Amniotic stem cell (primary cell): Measurements from ENCODE around the gene PPP2R2C.

Source experiments
- DNase-seq: peaks from one replicate; lab custom pipeline; 2025; lab: John Stamatoyannopoulos, UW

PPP2R2C gene

DNA sequence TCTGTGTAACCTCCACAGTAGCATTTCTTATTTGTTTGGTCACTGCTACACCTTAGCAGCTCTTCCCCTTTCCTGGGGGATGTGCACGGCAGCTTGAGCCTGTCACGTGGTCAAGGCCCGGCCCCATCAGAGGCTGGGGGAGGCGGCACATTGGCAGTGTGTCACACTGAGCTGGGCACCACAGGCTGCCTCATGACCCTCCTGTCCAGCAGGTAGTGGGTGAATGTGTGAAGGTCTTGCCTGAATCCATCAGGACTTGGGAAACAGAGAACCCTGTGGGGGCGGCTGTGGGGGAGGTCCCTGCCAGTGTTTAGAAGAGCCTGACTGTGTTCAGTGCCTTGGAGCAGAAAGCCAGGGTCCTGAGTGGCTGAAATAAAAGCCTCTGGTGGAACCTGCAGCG is 169.5 kb downstream of the PPP2R2C start:
- DNase-seq = no peak

DNA sequence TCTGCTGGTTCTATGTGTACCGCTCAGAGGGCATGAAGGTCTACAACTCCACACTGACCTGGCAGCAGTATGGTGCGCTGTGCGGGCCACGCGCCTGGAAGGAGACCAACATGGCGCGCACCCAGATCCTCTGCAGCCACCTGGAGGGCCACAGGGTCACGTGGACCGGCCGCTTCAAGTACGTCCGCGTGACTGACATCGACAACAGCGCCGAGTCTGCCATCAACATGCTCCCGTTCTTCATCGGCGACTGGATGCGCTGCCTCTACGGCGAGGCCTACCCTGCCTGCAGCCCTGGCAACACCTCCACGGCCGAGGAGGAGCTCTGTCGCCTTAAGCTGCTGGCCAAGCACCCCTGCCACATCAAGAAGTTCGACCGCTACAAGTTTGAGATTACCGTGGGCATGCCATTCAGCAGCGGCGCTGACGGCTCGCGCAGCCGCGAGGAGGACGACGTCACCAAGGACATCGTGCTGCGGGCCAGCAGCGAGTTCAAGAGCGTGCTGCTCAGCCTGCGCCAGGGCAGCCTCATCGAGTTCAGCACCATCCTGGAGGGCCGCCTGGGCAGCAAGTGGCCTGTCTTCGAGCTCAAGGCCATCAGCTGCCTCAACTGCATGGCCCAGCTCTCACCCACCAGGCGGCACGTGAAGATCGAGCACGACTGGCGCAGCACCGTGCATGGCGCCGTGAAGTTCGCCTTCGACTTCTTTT is 170.5 kb downstream of the PPP2R2C start:
- no peak for DNase-seq

DNA sequence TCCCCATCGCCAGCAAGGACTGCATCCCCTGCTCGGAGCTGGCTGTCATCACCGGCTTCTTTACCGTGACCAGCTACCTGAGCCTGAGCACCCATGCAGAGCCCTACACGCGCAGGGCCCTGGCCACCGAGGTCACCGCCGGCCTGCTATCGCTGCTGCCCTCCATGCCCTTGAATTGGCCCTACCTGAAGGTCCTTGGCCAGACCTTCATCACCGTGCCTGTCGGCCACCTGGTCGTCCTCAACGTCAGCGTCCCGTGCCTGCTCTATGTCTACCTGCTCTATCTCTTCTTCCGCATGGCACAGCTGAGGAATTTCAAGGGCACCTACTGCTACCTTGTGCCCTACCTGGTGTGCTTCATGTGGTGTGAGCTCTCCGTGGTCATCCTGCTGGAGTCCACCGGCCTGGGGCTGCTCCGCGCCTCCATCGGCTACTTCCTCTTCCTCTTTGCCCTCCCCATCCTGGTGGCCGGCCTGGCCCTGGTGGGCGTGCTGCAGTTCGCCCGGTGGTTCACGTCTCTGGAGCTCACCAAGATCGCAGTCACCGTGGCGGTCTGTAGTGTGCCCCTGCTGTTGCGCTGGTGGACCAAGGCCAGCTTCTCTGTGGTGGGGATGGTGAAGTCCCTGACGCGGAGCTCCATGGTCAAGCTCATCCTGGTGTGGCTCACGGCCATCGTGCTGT is 171.2 kb downstream of the PPP2R2C start:
- no peak for DNase-seq

DNA sequence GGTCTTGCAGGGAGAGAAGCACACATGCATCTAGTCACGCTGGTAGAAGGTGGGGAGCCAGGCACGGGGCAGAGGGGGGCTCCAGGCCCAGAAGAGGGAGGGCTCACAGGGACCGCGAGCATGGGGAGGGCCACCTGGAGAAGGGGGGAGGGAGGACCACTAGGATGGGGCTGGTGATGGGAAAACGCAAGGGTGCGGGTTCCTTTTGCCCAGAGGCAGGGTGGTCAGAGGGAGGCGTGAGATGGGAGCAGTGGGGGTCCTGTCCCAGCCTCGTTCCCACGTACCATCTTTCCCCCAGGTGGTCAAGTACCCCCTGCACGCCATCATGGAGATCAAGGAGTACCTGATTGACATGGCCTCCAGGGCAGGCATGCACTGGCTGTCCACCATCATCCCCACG is 172.1 kb downstream of the PPP2R2C start:
- no peak for DNase-seq

DNA sequence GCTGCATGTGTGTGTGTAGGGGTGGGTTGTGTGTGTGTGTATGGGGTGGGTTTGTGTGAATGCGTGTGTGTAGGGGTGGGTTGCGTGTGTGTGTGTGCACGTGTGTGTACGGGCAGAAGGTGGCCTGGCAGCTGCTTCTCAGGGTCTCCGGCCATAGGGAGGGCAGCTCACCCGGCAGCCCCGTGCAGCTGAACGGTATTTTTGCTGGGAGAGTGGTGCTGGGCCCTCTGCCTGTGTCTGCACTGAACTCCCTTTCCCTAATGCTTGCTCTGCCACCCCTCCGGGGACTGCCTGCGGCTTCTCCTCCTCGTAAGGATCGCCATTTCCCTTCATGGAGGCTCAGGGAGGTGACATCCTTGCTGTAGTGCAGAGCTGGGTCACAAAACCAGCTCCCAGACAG is 172.5 kb downstream of the PPP2R2C start:
- no peak for DNase-seq

DNA sequence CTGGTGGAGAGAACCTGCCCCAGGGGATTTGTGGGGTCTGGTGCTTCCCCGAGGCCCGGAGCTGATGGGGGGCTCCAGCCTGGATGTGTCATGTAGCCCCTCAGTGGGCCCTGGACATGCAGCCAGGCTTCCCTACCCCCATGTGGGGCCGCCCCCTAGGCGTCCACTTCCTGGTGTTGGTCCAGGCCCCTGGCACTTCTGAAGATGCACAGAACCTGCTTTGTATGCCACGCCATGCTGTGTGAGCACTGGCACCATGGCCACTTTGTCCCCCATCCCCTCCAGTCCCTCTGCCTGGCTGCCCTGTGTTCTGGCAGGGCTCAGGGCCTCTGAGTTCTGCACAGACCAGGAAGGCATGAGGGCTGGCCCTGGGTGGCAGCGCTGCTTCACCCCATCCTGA is 173.6 kb downstream of the PPP2R2C start:
- DNase-seq = no peak

DNA sequence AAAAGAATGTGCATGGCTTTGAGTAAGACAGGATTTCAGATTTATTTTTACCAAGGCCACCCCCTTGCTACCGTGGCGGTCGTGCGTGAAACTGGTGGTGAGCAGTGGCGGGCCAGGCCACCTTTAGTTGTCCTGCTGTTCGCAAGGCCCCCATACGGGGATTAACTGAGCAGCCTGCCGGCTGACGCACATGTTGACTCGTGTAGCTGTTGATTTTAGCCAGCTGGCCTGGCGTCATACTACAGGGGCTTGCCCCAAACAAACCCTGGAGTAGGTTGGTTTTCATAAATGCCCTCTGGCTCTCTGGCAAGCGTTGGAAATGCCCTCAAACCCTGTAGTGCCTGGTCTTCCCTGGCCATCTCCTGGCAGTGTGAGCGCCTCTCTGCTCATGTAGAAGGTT is 174.4 kb downstream of the PPP2R2C start:
- DNase-seq = no peak

DNA sequence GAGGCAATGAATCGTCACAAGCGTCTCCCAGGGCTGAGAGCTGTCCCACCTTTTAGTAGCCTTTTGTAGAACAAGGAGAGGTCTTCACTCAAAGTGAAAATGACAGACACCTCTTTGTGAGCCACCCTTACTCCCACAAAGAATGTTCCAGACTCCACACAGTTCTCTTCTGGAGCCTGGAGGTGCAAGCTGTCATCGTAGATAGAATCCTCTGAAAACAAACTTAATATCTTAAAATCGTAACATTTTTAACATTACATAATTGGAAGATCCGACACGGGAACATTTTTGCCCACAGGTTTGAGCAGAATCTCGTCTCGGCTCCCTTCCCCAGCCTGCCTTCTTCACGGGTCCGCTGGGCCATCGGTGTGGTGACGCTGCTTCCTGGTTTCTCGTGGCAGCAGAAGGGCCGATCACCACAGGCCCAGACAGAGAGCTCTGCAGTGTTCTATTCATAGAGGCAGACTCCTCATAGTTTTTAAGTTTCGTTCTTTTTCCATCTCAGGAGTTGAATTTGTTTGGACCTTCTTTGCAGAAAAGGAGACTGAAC is 175.1 kb downstream of the PPP2R2C start:
- no peak for DNase-seq

DNA sequence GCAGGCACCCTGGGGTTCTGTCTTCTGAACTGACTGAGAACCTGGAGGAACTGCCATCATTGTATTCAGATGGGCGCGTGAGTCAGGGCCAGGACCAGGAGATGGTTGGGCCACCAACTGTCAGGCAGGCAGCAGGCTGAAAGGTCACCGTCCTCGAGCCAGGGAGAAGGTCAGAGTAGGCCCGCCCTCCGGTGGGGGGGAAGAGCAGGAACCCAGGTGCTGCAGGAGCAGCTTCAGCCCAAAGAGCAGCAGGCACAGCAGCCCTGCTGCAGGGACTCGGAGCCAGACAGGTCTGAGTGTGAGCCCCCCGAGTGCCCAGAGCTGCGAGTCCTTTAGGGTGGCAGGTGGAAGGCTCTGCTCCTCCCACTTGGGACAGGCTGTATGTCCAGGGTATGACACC is 176.4 kb downstream of the PPP2R2C start:
- DNase-seq = no peak

DNA sequence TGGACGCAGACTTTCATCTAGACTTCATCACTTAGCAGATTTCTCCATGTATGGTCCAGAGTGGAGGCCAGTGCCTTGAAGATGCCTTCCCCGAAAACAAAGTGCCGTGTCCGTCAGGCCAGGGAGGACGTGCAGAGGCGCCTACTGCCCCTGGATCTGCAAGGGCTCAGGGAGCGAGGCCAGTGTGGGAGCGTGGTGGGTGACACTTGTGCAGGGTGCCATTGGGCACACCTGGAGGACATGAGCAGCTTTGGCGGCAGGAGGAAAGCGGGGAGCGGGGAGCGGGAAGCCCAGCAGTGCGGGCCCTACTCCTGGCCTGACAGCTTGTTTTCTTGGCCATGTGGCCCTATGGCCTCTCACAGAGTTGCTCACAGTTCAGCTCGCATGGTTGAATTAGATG is 176.9 kb downstream of the PPP2R2C start:
- DNase-seq = no peak

DNA sequence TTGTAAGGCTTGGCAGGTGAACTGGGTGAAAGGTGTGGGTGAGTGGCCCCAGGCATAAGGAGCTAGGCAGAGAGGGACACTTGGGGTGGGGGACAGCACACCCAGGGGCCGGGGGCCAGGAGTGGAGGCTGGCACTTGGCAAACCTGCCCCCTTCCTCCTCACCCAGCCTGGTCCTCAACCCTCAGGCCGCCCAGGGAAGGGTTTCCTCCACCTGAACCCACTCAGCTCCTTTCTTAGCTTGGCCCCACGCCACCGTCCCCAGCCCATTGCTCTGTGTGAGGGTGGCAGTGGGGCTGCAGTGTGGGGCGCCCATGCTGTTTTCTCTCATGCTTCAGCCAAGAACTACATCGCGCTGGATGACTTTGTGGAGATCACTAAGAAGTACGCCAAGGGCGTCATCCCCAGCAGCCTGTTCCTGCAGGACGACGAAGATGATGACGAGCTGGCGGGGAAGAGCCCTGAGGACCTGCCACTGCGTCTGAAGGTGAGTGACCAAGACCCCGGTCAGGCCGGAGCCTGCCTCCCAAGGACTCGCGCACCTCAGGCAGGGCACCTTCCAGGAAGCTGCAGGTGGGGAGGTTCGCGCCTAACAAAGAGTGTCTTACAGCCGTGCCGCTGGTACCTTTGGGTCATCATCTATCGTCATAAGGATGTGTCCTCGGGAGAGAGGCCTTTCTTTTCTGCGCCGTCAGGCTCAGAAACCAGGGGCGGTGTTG is 177.6 kb downstream of the PPP2R2C start:
- no peak for DNase-seq

DNA sequence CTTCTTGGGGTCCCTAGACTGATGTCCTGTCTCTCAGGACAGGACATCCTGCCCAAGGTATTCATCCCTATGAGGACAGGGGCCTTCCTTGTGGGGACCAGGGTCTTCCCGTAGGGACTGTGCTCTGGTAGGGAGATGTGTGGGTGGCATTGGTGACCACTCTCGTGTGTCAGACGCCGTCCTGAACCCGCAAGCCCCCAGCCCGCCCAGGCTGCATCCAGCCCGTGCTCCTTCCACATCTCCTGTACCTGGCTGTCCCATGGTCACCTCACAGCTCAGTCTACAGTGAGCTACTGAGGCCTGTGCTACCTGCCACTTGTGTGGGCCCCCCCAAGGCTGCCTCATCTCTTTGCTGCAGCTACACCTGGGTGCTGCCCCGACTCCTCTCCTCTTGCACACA is 178.8 kb downstream of the PPP2R2C start:
- no peak for DNase-seq

DNA sequence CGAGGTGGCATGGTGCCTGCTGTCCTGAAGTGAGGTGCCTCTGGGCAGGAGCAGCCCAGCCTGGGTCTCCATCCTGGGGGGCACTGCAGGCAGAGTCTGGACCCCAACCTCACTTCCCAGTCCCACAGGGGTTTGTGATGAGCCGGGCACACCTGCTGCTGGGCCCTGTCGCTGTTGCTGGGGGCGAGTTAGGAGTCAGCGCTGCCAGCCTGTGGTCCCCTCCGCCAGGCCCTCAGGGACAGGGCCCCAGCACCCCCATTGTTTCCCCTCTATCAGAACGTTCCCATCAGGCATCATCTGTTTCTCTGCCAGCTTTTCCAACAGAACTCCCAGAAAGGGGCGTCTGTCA is 179.3 kb downstream of the PPP2R2C start:
- no peak for DNase-seq

DNA sequence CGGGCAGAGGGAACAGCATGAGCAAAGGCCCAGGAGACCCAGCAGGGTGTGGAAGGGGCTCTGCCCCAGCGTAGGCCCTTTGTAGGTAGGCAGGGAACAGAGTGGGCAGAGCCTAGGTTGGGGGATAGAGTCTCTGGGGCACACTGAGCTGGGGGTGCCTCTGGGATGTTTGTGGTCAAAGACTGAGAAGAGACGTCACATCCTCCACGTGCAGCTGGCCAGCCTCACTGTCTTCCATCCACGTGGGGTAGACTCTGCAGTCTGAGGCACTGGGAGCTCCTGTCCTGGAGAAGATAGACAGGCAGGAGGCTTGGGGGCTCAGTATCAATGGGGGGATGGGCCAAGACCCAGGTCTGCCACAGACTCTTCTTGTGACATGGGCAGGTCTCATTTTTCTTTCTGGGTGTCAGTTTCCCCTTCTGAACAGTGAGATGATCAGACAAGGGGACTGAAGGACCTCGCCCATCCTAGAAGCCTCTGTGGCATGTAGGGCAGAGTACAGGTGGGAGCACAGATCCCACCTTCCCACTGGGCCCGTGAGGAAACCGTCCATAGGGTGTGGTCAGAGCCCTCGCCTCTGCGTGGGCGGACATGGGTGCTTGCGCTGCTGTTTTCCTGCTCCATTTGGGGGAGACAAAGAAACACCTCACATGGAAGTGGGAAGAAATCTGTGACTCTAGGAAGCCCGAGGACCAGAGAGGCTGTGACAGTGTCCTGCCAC is 179.9 kb downstream of the PPP2R2C start:
- DNase-seq = no peak

DNA sequence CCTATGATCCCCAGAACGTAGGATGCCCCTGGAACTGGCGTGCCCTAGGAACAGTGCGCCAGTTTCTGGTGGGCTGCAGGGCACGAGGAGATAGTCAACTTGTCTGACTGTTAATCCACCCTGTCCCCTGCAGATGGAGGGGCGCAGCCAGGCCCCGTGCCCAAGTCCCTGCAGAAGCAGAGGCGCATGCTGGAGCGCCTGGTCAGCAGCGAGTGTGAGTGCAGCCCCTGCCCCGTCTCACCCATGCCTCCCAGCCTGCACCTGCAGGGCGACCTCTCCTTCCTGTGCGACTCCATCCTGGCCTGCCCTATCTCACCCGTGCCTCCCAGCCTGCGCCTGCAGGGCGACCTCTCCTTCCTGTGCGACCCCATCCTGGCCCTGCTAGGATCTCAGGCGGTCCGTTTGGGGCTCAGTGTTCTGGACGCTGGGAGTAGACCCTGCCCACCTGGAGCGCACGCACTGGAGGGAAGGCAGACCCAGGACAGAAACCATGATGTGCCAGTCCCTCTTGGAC is 180.6 kb downstream of the PPP2R2C start:
- no peak for DNase-seq

DNA sequence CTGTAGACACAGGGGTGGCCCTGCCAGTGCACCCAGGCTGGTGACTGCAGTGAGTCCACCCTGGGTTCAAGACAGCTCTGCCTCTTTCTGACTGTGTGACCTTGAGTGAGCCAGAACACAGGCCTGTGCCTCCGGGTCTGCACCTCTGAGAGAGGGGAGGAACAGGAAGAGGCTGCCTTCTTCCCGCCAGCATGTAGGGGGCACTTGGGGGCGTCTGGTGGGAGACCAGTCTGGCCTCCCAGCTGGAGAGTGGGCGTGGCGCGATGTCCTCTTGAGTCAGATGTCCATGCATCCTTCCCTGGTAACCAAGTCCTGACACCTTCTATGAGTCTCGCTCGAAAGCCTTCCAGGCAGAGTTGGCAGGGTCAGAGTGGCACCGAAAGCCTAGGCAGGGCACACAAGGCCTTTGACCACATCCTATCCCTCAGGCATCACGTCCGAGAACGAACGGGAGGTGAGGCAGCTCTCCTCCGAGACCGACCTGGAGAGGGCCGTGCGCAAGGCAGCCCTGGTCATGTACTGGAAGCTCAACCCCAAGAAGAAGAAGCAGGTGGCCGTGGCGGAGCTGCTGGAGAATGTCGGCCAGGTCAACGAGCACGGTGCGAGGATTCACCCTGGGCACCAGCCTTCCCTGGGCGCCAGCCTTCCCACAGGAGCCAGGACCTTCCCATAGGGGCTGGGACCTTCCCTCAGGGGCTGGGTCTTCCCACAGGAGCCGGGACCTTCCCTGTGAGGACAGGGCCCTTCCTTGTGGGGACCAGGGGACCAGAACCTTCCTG is 181.5 kb downstream of the PPP2R2C start:
- DNase-seq = no peak

DNA sequence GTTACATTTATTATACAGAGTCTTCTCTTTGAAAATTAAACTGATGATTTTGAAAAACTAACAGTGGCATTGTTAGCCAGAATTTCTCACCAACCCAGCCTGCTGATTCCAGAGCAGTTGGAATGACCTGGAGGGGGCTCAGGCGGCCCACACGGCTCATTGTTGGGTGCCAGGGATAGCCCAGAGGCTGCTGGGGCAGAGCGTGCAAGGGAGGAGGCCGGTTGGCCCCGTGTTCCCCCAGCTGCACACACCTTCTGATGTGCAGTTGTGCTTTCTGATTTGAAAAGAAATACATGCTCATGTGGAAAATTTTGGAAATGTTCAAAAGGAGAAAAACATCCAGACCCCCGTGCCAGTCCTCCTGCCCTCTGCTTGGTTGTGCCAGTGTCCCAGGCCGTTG is 182.2 kb downstream of the PPP2R2C start:
- DNase-seq = no peak

DNA sequence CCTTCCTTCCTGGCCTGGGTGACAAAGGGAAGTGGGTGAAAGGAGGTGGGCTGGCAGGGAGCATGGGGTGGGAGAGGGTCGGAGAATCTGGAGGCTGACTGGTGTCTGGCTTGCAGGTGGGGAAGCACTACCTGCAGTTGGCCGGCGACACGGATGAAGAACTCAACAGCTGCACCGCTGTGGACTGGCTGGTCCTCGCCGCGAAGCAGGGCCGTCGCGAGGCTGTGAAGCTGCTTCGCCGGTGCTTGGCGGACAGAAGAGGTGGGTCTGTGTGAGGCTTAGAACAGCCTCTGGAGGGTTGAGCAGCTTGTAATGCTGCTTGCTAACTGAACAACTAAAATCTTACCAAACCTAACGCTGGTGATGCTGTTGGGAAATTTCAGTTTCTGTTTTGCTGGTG is 183.5 kb downstream of the PPP2R2C start:
- no peak for DNase-seq

DNA sequence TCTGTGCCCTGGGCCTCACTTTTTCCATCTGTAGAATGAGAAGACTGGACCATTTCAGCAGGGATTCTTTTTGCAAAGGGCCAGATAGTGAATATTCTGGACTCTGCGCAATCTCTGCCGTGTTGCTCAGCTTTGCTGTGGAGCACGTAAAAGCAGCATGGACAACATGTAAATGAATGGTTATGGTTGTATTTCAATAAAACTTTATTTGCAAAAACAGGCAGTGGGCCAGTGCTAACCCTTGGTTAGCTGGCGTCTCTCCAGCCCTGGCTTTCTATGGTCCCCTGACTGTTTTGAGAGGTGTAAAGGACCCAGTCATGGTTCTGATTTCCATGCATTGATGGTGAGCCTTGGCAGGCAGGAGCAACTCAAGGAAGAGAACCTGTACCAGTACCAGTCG is 184.1 kb downstream of the PPP2R2C start:
- DNase-seq = no peak

DNA sequence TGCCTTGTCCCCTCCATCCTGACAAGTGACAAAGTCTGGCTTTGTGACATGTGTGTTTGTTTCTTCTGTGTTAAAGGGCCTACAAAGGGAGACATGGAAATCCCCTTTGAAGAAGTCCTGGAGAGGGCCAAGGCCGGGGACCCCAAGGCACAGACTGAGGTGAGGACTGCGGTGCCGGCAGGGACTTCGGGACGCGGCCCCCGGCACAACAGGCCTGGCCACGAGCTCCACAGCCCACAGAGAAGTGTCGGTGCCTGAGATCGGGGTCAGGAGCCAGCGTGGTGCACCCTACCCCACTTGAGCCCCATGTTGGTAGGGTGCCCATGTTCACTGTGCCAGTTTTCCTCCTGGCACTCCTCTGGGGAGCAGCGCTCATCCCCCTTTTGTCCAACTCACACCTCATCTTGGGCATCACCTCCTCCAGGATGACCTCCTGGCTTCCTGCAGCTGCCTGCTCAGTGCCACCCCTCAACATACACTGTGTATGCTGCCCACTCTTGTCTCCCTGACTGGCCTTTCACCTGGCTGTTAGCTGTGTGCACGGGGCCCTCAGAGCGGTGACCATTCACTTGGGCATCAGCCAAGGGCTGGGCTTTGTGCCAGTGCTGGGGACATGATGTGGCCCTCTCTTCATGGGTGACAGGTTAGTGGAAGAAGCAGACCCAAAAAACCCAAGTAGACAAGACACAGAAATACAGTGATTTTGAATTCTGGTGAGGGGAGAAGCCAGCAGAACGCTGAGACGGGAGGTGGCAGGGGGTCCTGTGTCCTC is 185.2 kb downstream of the PPP2R2C start:
- DNase-seq = no peak

DNA sequence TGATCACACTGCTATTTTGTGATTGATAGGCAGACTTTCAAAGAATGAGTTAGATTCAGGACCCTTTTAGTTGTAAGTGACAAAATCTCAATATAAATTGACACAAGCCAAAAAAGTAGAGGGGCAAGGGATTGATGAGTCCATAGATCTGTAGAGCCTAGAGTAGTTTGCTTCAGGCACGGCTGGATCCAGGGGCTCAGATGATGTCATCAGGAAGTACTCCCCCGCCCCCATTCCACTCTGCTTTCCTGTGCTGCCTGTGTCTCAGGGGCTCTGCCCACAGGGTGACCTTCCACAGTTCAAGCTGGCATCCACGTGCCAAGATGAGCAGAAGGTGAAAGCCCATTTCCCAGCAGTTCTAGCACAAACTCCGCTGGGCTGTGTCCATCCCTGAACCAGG is 189.1 kb downstream of the PPP2R2C start:
- no peak for DNase-seq
